Stimulated activated CD8-positive, alpha-beta memory T cell treated with anti-CD3 and anti-CD28 coated beads, Interleukin-2, amount 100 ng/mL, for 1 hour (primary cell): ENCODE data around the gene SLC7A5.
"Not testable (repeated sequence)": the region's sequence is repeated elsewhere in the genome, so short reads cannot be mapped to it uniquely, and the experiment has no call there.

Experiments used
- DNase-seq, 2 donors: peaks; one replicate each; pipeline ENCODE4 v3.0.0-alpha.2; 2020; ENCODE audit warnings: low read depth in 2 of 2

The SLC7A5 gene

DNA sequence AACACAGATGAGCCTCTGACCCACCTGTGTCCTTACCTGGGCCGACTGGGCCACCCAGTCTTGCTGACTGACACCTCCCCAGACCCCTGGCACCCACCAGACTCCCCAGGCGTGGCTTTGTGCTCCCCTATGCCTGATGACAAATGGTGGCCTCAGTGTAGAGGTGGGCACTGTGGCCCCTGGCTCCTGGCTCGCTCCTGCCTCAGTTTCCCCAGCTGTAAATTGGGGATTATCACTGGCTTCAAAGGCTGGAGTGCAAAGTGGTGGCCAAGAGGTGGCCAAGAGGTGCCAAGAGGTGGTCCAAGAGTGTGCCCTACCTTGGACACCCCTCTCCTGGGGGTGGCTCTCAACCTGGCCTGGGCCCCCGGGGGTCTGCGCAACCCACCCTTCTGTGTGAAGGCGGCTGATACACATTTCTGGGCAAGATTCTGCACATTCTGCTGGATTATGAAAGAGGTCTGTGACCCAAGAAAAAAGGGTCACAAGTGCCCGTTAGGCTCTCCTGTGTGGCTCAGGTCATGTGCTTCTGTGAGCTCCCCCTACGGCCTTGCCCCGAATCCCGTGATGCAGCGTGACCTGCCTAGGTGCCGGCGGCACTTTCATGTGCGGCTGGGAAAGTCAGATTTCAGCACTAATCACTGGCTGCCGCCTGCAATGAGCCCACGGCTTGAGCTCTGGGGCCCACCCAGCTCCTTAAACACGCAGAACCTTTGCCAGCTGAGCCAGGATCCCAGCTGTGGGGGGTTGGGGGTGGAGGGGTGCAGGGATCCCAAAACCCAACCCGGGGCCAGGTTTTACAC lies 7.8 kb downstream of the SLC7A5 start:
- DNase-seq, result not testable (repeated sequence)

DNA sequence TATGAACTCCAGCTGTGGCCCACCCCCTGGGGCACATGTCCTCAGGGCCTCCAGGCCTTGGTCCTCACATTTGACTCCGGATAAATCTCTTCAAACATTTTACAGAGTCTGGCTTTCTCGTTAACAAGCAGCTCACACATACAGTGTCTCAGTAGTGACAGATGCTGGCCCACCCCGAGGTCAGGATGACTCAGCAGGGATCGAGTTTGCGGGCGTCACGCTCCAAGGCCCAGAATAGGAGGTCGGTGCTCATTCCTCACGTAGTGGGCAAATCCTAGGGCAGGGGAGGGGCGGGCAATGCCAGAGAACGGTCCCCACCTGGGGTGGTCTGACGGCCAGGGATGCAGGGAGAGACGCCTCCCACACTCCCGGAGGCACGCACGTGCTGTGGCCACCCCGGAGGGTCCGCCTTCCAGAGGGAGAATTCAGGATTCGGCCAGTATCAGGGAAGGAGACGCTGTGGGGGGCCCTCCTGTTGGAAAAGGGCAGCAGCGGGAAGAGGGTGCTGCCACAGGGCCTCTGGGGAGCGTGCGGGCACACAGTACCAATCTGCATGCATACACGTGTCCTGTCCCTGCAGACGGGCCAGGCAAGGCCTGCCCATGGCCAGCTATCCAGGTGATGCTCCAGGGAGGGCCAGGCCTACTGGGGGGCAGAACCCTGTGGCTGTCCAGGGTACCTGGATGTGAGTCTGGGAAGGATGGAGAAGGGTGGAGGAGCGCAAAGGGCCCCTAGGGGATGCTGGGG lies 8.6 kb downstream of the SLC7A5 start:
- DNase-seq, result no peak

DNA sequence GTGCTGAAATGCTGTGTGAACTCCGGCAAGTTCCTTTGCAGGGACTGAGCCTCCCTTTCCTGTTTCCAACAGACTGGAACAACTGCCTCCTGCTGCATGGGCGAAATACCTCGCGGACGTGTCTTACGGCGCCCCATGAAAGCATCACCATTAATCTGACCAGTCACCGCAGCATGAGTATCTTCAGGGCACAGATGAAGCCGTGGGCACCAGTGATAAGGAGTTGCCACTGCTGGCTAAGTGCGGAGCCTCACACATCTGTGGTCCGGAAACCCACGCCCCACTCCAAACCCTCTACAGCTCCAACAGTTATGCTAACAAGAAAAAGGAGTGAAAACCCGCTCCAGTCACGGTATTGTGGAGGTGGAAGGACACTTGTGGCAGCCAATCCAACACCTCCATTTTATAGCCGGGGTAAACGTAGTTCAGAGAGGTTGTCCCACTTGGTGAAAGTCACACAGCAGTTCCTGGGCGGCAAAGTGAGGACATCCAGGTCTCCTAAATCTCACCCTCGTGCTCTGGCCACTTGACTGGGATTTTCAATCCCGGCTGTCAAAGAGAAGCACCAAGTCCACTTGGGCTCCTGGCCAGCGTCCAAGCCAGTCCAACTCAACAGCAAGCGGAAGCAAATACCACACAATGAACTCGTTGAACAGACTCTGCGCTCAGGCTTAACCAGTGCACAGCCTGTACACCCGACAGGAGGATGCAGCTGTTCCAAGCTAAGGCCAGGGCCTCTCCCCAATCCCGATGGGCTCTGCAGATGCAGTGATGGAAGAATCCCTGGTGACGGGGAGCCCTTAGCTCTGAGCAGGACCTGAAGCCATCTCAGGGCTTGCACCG lies 10.9 kb downstream of the SLC7A5 start:
- not testable (repeated sequence) for DNase-seq

DNA sequence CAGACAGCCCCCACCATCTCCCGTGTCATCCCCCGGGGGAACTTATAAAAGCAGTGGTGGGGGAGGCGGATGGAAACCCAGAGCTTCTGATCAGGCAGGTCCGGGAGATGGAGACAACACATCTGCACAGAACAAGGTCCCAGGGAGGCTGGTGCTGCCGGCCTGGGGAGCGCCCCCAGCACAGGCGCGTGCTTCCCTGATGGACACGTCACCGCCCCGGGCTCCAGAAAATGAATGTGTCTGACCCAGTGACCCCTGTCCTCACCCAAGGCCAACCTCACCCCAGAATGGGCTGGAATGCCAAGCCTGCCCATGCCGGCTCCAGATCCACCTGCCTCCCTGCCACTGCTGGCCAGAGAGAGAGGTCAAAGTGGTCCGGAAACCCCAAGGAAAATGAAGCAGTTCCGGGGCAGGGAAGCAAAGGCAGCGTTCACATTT lies 12.5 kb downstream of the SLC7A5 start:
- no peak for DNase-seq

DNA sequence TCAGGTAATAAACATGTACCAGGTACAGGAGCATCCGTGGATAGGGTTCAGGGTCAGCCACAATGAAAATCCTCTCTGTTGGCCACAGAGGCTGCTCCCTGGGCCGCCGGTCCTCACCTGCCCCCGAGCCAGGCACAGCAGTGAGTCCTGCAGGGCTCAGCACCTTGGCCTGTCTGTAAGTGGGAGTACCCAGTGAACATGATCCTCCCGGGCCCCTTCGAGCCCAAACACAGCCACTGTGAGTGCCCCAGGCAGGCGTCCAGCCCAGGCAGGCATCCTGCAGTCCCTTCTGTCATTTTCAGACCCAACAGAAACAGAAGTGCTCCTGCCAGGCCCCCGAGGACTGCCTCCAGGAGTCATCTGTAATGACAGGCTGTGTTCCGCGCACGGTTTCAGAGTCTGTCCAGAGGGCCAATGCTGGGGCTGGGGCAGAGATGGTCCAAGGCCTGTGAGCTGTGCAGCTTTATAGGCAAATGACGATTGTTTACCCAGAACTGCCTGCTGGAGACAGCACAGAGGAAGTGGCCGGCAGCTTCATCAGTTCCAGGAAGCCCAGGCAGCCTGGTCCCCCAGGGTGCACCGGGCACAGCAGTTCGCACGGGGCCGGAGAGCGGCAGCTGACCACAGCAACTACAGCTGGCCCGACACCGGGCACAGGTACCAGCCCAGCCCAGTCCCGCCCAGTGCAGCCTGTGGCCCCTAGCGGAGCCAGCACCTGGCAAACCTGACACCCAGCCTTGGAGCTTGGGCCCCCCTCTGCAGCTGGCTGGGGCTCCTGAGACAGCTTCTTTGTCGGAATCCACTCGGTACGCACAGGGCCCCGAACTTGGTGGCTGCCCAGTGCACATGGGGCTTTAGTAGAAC lies 13.2 kb downstream of the SLC7A5 start:
- no peak for DNase-seq

DNA sequence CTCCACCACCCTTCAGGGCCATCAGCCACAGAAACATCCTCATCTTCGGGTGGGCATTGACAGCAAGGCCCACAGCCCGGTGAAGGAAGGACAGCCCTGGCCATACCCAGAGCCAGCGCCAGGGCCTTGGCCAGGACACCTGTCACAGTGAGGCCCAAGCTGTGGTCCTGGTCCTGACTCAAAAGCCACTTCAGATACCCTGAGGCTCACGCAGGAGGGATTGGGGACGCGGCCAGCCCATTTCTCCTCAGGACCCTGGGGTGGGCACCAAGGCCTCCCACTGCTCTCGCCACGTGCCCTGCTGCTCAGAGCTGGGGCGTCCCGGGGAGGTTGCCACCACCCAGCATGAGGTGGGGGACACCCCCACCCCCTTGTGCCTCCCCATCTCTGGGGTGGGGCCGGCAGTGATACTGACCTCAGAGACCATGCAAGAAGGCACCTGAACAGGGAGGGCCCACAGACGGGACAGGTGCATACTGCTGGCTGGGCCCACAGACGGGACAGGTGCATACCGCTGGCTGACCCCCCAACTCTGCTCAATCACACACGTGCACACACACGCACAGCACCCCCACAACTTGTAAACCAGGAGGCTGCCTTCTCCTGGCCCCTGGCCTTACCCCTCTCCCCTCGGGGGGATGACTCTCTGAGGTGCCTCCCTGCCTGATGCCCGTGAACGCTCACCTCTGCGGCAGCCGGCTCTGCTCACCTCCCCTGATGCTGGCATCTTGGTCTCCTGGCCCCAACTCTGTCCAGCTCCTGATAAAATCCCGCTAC lies 14.2 kb downstream of the SLC7A5 start:
- DNase-seq, result no peak

DNA sequence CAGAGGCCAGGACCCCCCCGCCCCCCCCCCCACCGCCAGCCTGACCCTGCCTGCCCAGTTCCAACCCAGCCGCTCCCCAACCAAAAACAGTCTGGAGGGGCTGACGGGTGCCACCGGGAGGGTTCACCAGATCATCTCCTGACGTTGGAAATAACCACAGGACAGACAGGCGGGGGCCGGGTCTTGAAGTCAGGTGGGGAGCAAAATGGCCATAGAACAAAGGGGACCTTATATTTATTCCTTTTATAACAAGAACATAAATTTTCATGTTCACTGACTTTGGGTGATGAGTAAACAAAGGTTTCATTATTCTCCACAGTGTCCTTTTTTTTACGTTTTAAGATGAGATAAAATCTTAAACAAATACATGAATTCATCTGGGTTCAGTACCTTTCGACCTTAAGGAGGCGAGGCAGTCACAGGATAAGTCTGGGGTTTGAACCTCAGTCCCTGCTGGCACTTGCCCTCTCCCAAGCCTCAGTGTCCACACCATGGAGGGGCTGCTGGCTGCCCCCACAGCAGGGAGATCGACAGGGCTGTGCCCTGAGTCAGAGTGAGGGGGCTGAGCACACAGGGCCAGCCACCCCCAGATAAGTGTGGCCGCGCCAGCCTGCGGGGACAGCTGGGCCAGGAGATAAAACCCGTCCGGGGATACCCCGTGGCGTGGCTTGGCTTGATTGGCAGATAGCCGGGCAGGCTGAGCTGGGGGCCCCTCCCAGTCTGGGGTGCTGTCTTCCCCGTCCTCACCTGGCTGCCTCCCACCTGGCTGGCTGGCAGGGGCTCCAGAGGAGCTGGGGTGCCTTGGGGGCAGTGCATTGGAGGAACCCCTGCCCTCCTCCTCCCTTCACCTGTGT lies 15.0 kb downstream of the SLC7A5 start:
- no peak for DNase-seq

DNA sequence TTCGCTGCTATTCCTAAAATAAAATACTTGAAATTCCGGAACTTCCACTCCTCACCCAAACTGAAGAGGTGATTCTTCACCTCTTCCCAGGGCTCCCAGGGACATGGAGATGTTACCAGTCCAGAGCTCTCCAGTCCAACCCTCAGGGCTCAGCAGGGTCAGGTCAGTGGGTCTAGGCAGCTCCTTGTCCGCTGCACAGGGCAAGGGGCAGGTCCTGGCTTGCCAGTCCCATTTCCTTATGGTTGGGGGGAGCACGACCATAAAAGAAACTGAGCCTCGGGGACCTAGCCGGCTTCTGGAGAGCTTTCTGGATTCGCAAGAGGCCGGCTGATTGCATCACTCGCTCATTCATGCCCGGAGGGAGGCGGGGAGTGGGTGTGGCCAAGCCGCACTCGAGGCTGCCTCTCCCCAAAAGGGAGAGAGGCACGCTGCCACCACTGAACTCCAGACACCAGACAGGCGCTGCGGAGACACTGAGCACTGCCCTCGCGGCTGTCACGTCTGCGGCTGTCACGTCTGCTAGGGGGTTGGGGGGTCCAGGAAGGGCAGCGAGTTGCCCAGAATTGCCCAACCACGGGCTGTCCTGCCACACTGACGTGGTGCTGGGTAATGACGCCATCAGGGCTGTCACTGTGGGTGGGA lies 15.8 kb downstream of the SLC7A5 start:
- DNase-seq, result peak; percentile 74 to 76

DNA sequence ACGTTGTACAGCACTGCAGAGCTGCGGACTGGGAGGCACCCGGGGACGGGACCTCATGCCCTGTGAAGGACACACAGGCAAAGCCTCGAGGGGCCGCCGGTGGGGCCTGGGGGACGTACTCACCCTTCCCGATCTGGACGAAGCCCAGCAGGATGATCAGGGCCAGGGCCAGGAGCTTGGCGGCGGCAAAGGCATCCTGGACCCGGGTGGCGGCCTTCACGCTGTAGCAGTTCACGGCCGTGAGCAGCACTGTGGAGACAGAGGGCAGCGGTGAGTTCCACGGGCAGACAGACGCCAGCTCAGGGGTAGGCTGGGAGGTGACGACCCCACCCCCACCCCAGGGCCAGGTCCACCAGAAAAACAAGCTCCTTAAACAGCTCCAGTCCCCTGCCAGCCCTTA lies 17.7 kb downstream of the SLC7A5 start:
- DNase-seq, result no peak

DNA sequence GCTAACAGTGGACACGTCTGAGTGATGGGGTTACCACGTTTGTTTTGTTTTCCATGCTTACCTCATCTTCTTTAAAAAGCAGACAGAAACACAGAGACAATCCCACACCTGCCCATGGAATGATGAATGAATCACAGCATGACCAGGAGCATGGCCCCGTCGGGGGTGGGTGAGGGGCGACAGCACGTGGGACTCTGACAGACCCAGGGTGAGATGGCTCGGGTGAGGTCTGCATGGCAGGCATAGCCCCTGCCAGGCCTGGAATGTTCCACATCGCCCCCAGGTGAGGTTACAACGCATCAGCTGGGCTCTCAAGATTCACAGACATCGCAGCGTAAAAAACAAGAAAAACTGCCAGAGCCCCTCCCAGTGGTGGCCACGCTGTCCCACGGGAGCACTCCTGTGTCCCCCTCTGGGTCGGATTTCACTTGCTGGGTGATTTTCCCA lies 18.1 kb downstream of the SLC7A5 start:
- no peak for DNase-seq

DNA sequence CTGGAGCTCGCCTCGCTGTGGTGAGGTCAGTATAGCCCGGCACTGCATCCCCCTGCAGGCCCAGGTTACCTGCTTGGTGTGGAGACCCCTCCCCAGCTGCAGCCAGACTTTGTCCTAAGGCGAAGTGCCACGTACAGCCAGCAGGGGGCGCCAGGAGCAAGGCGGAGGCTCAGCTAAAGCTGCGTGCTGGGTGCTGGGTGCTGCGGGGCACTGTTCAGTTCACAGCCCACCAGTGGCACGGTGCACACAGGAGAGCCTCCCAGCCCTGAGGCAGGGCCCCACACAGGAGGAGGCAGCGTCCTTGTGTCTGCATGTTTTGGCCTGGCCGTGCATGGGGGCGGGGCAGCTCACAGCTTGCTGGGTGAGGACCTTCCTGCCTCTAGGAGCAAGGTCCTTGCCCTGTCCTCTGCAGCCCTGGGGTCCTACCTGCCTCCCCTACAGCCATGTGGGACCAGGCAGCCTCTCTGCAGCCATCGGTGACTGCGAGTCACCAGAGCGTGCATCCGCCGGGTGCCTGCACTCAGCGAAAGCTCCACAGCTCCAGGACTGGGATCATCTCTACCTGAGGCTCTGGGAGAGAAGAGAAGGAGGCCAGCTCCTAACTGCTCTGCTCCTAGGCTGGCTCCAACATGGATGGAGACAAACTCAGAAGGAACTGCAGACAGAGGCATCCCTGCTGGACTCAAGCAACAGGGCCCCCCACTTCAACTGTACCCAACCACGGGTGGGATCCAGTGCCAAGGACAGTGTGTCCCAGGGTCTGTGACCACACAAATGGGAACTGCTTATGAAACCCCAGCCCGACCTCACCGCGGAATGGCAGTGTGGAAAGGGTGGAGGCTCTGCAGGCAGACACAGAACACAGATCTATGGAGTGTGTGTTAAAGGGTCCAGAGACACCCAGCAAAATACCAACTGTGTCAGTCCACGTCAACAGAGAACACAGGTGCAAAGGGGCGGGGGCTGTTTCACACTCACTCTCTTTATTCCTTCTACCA lies 19.0 kb downstream of the SLC7A5 start:
- peak; percentile 39 to 65 for DNase-seq

DNA sequence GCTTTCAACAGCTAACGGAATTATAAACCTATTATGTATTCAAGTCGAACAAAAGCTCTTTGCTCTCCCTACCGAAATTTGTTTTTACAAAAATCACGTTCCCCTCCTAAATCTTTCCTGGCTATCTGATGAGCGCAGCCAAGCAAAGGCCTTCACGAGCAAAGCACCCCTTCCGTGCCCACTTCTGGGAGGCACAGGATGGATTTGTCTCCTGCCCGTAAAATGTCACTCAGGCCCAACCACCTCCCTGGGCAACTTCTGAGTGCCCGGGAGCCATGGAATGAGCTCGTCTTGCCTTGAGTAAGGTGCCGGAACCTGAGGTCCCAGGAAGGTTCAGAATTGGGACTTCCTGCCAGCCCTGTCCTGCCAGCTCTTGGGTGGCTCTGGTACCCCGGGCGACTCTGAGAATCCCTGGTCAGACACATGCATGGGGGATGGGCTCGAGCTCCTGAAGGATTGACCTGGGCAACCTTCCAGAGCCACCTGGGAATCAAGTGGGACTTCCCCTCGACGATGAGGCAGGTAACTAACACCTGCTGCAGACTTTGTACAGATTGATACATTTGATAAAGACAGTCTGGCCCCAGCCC lies 19.8 kb downstream of the SLC7A5 start:
- no peak for DNase-seq

DNA sequence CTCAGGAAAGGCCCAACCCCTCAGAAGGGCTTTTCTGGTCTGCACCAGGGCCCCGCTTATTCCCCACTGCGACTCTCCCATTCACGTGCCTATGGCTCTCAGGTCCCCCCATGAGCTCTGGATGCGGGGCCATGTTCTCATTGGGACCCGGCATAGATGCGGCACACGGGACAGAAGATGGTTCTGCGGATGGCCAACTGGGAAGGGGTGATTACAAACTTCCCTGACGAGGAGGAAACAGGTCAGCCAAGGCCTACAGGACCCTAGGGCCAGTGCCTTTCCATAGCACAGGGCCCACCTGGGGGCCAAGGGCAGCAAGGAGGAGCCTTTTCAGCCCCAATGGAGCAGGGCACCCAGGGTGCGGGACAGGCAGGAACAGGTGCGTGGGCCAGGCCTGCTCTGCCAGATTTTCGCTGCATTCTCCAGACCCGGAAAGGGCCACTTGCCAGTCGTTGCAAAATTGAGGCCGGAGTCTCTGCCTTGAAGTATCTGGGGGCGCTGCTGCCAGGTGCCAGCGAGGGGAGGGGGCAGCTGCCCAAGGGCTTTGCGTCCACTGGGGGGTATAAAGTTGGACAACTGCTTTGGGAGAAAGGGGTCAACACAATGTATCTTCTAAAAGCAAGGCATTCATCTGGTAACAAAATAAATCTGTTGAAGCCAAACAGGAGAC lies 20.5 kb downstream of the SLC7A5 start:
- DNase-seq, result no peak

DNA sequence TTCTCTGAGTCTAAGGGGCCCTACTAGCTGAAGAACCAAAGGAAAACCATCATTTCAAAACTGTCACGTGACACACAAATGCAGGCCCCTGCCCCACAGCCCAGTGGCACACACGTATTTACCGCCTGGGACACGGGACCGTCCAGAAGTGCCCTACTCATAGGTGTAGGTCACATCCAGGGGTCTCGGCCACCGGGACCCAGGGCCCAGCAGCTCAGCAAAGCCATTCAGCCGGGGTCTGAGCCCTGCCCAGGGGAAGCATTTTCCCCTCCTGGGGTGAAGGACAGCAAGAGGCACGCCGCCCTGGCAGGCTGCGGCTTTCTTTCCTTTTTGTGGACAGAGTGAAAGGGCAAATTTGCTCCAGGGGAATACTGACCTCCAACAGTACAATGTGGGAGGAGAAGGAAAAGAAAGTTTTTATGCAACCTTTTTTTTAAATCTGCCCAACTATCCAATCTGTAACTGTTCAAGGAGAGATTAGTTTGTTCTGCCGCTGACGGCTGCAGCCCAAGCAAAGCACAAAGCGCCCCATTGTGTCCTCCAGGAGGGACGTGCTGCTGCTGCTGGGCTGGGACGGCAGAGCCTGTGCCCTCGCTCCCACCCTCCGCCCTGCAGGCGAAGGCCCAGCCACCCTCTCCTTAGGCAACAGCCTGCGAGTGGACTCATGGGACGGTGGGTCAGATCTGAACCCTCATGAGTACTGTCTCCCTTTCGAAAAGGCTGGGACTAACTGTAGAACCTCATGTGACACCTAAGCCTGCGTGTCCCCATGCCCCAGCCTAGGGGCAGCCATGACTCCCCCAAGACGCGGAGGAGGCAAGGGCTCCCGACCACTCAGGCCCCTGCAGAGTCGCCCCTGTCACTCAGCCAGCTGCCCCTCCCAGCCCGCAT lies 21.3 kb downstream of the SLC7A5 start:
- no peak for DNase-seq

DNA sequence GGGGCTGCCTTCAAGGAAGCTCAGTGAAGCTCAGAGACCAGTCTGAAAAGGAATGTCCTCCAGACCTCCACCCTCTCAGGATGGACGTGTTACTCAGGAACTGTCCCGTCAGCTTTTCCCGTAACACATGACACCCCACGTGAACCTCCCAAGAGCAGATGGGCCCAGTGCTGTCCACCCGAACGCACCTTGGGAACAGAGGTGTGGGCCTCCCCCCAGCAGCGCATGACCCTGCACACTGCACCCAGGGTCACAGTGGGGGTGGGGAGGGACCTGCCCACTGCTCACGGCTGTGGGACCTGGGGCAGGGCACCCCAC lies 21.9 kb downstream of the SLC7A5 start:
- DNase-seq, result no peak
